Liver (tissue), 9 donors: ENCODE measurements around the gene MED15. TPM values are rescaled to one million over a fixed set of nuclear protein-coding genes. Genes with fewer than 3 reads are reported as not detected.

Source experiments
- DNase-seq: peaks from one replicate; pipeline ENCODE4 v3.0.0-alpha.2; 2017; ENCODE audit warnings: low spot score
- H3K27ac ChIP-seq, 2 donors: one replicate each; pipeline ENCODE4 v1.7.0; 2013; ENCODE audit warnings: inconsistent platforms in 2 of 2, low read length in 2 of 2, control low read depth in 1 of 2, low read depth in 1 of 2, mild to moderate bottlenecking in 1 of 2
- H3K27me3 ChIP-seq, 4 donors: one replicate each; pipeline versions ENCODE4 v1.6.1 to v1.7.0; 2013; ENCODE audit warnings: low read length in 3 of 4, inconsistent platforms in 1 of 4, mild to moderate bottlenecking in 1 of 4, moderate library complexity in 1 of 4; ENCODE audit not compliant: control insufficient read depth in 4 of 4, insufficient read depth in 4 of 4
- H3K36me3 ChIP-seq, 4 donors: one replicate each; pipeline versions ENCODE4 v1.6.1 to v1.7.0; 2013; ENCODE audit warnings: low read length in 3 of 4, mild to moderate bottlenecking in 3 of 4, low read depth in 1 of 4, moderate library complexity in 1 of 4; ENCODE audit not compliant: control insufficient read depth in 4 of 4, insufficient read depth in 3 of 4
- H3K4me1 ChIP-seq, 4 donors: one replicate each; pipeline versions ENCODE4 v1.6.1 to v1.7.0; 2013; ENCODE audit warnings: low read length in 3 of 4, mild to moderate bottlenecking in 3 of 4, moderate library complexity in 1 of 4; ENCODE audit not compliant: control insufficient read depth in 4 of 4, insufficient read depth in 4 of 4
- H3K4me3 ChIP-seq, 3 donors: one replicate each; pipeline versions ENCODE4 v1.6.1 to v1.7.0; 2013; ENCODE audit warnings: low read length in 3 of 3, control low read depth in 1 of 3, low read depth in 1 of 3, mild to moderate bottlenecking in 1 of 3
- H3K9ac ChIP-seq, 2 donors: one replicate each; pipeline ENCODE4 v1.7.0; 2013; ENCODE audit warnings: low read length in 2 of 2, mild to moderate bottlenecking in 2 of 2, moderate library complexity in 2 of 2, control low read depth in 1 of 2, low read depth in 1 of 2
- H3K9me3 ChIP-seq, 4 donors: one replicate each; pipeline versions ENCODE4 v1.6.1 to v1.7.0; 2013; ENCODE audit warnings: low read length in 3 of 4; ENCODE audit not compliant: control insufficient read depth in 4 of 4
- ATF3 ChIP-seq: IDR thresholded peaks from 2 replicates; pipeline ENCODE4 v1.6.1; 2016; ENCODE audit warnings: antibody characterized with exemption
- CTCF ChIP-seq: fragments of 150-350 bp; IDR thresholded peaks from 2 replicates; pipeline ENCODE4 v1.5.1; 2017; ENCODE audit warnings: improper control_type of control experiment, low read depth, low read length; ENCODE audit not compliant: missing input control
- EGR1 ChIP-seq, 2 donors: IDR thresholded peaks; 2 replicates each; pipeline ENCODE4 v1.6.1; 2016 to 2018; ENCODE audit warnings: antibody characterized with exemption in 2 of 2, low read depth in 2 of 2
- FOXA1 ChIP-seq: IDR thresholded peaks from 2 replicates; pipeline ENCODE4 v1.6.1; 2016; ENCODE audit warnings: antibody characterized with exemption
- FOXA2 ChIP-seq: IDR thresholded peaks from 2 replicates; pipeline ENCODE4 v1.6.1; 2016; ENCODE audit warnings: antibody characterized with exemption
- GABPA ChIP-seq, 2 donors: IDR thresholded peaks in 1 of 2; conservative IDR thresholded peaks in 1 of 2; 2 replicates each; pipeline ENCODE4 v1.6.1; 2016; ENCODE audit warnings: antibody characterized with exemption in 2 of 2, mild to moderate bottlenecking in 1 of 2, moderate library complexity in 1 of 2
- HNF4A ChIP-seq, 2 donors: conservative IDR thresholded peaks; 2 replicates each; pipeline ENCODE4 v1.6.1; 2016; ENCODE audit warnings: antibody characterized with exemption in 2 of 2, mild to moderate bottlenecking in 2 of 2
- HNF4G ChIP-seq: IDR thresholded peaks from 2 replicates; pipeline ENCODE4 v1.6.1; 2016; ENCODE audit warnings: antibody characterized with exemption
- JUND ChIP-seq, 2 donors: IDR thresholded peaks; 2 replicates each; pipeline ENCODE4 v1.6.1; 2016; ENCODE audit warnings: antibody characterized with exemption in 2 of 2
- MAX ChIP-seq: IDR thresholded peaks from 2 replicates; pipeline ENCODE4 v1.6.1; 2016; ENCODE audit warnings: antibody characterized with exemption
- NR2F2 ChIP-seq: IDR thresholded peaks from 2 replicates; pipeline ENCODE4 v1.6.1; 2016; ENCODE audit warnings: antibody characterized with exemption
- RAD21 ChIP-seq, 2 donors: IDR thresholded peaks; 2 replicates each; pipeline ENCODE4 v1.6.1; 2016; ENCODE audit warnings: antibody characterized with exemption in 2 of 2, mild to moderate bottlenecking in 2 of 2
- REST ChIP-seq: IDR thresholded peaks from 2 replicates; pipeline ENCODE4 v1.6.1; 2016; ENCODE audit warnings: antibody characterized with exemption, mild to moderate bottlenecking
- RXRA ChIP-seq, 2 donors: IDR thresholded peaks; 2 replicates each; pipeline ENCODE4 v1.6.1; 2017 to 2018; ENCODE audit warnings: antibody characterized with exemption in 2 of 2, mild to moderate bottlenecking in 1 of 2
- YY1 ChIP-seq: IDR thresholded peaks from 2 replicates; pipeline ENCODE4 v1.6.1; 2016; ENCODE audit warnings: antibody characterized with exemption, mild to moderate bottlenecking
- ZBTB33 ChIP-seq: IDR thresholded peaks from 2 replicates; pipeline ENCODE4 v1.6.1; 2016; ENCODE audit warnings: antibody characterized with exemption
- WGBS: extraction: QIAGEN DNeasy Blood & Tissue Kit; methylation state at CpG from one replicate; pipeline ENCODE4 v1.1.7; 2013; 5-methylcytosine and 5-hydroxymethylcytosine counted together
- polyA plus RNA-seq, 2 donors: library from polyadenylated mRNA; stranded (reverse) in 1 of 2; unstranded in 1 of 2; fragments of 200-250 nt in 1 of 2; fragments of >200 nt in 1 of 2; fragmentation: Nextera tagmentation in 1 of 2; extraction: Ambion mirVana in 1 of 2; gene quantifications; one replicate each; pipeline versions ENCODE4 v1.2.1 to v1.2.3, GENCODE V29; 2013 to 2015
- total RNA-seq, 2 donors: library from RNA; depleted of rRNA; stranded (reverse); fragments of >200 nt; gene quantifications; one replicate each; pipeline ENCODE4 v1.2.3, GENCODE V29; 2014
- donor health status: healthy.
- donor health status: healthy.
- donor health status: healthy.
- donor health status: healthy.
- donor health status: healthy.

Gene MED15
- total and polyA plus RNA-seq, 4 donors = 9.7 to 28.0 (median 16.2) TPM

- DNase-seq = no peak
- H3K4me3 ChIP-seq = no peak overlapping the region
- no peaks in the 10 kb centered on the region for H3K27me3 ChIP-seq
- no peaks in the 10 kb centered on the region for H3K9me3 ChIP-seq
- no peak overlapping the region for H3K9ac ChIP-seq
- TF ChIP-seq HNF4G (no peak), YY1 (no peak), HNF4A (conservative IDR thresholded peaks at IDR 0.05) (no peak), JUND (IDR thresholded peaks at IDR 0.05) (no peak), GABPA (IDR thresholded peaks at IDR 0.05 in 1 of 2, conservative IDR thresholded peaks at IDR 0.05 in 1 of 2) (no peak), NR2F2 (no peak), FOXA1 (no peak), ATF3 (no peak), ZBTB33 (no peak), MAX (no peak), EGR1 (IDR thresholded peaks at IDR 0.05; ENCODE audit: low read depth in 2 of 2) (no peak)
- H3K27ac ChIP-seq = no peak overlapping the region
- 67% methylated on average over 4 of the region's 4 CpGs for WGBS
- H3K4me1 ChIP-seq = no peaks in the 10 kb centered on the region
- peaks cover 3 to 10% (median 7%) of the 10 kb centered on the region in 4 donors for H3K36me3 ChIP-seq
These were observed 10.0 kb downstream of the MED15 start for GRCh38 chr22:20517422-20517821.

GRCh38 chr22:20517841-20518592, 10.6 kb downstream of the MED15 start:
- Histone ChIP-seq H3K9me3 (no peaks in the 10 kb centered on the region), H3K27ac (no peak overlapping the region), H3K4me3 (no peak overlapping the region), H3K36me3 (peaks cover 3 to 10% (median 7%) of the 10 kb centered on the region in 4 donors), H3K27me3 (no peaks in the 10 kb centered on the region), H3K4me1 (peaks cover 0 to under 1% (median 0%) of the 10 kb centered on the region in 4 donors), H3K9ac (no peak overlapping the region)
- TF ChIP-seq HNF4A (conservative IDR thresholded peaks at IDR 0.05) = no peak
- no peak for TF ChIP-seq ATF3
- TF ChIP-seq RXRA (IDR thresholded peaks at IDR 0.05) = no peak
- no peak for TF ChIP-seq CTCF
- TF ChIP-seq FOXA2 = no peak
- TF ChIP-seq YY1 = no peak
- TF ChIP-seq FOXA1 = no peak
- TF ChIP-seq HNF4G = no peak
- no peak for TF ChIP-seq ZBTB33
- no peak for TF ChIP-seq NR2F2
- no peak for TF ChIP-seq RAD21 (IDR thresholded peaks at IDR 0.05)
- TF ChIP-seq JUND (IDR thresholded peaks at IDR 0.05) = no peak
- no peak for TF ChIP-seq GABPA (IDR thresholded peaks at IDR 0.05 in 1 of 2, conservative IDR thresholded peaks at IDR 0.05 in 1 of 2)
- no peak for TF ChIP-seq MAX
- no peak for TF ChIP-seq REST
- 85% methylated on average over 13 of the region's 13 CpGs for WGBS
- no peak for DNase-seq
